GM12874 (cell line): ENCODE data around the gene WDR35.

Experiments used
- TF ChIP-seq, protein P1 (sequence below): IDR thresholded peaks from 2 replicates; pipeline ENCODE4 v1.5.1; 2011; ENCODE audit warnings: low read depth, mild to moderate bottlenecking, control low read depth, low read length, moderate library complexity; ENCODE audit not compliant: insufficient read depth

WDR35 gene

DNA sequence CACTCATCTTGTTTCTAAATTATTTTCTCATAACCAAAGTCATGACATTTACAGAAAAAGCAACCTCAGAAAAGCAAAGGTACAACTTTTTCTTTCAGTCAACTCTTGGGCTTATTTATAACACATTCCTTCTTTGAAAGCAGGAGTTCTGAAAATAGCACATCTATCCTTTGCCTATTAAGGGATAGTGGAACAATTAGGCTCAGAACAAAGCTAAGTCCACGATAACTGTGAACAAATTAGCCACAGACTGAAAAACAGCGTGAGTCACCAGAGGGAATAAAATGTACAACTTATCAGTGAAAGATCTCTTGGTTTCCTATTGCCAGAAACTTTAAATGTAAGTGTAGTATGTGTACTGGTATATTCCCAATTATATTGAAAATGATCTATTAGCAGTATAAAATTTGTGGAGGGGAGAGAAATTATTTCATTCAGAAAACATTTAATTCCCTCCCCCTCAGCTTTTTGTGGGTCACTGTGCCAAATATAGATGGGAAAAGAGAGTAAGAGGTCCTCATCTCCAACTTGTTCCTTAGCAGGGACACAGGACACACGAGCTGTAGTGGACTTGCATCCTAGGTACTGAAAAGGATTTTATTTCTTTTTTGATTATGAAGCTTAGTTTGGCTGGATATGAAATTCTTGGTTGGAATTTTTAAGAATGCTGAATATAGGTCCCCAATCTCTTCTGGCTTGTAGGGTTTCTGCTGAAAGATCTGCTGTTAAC, 38.0 kb upstream of the WDR35 start:
- TF ChIP-seq, protein P1, sequence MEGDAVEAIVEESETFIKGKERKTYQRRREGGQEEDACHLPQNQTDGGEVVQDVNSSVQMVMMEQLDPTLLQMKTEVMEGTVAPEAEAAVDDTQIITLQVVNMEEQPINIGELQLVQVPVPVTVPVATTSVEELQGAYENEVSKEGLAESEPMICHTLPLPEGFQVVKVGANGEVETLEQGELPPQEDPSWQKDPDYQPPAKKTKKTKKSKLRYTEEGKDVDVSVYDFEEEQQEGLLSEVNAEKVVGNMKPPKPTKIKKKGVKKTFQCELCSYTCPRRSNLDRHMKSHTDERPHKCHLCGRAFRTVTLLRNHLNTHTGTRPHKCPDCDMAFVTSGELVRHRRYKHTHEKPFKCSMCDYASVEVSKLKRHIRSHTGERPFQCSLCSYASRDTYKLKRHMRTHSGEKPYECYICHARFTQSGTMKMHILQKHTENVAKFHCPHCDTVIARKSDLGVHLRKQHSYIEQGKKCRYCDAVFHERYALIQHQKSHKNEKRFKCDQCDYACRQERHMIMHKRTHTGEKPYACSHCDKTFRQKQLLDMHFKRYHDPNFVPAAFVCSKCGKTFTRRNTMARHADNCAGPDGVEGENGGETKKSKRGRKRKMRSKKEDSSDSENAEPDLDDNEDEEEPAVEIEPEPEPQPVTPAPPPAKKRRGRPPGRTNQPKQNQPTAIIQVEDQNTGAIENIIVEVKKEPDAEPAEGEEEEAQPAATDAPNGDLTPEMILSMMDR, result no peak

DNA sequence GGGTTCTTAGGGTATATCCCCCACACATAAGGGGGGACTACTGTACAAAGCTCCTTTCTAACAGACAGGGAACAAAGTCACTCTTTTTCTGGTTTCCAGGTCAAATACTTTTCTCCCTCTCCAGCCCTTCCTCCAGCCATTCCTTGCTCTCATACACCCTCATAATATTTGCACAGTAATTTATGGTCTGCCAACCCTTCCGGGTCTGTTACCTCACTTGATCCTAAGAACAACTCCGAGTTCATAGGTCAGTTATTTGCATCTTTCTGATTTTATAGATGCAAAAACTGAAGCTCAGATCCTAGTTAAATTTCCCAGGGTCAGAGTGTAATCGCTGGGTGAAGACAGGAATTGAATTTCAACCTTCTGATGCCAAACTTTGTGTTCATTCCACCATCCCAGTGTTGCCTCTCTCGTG, 37.4 kb upstream of the WDR35 start:
- TF ChIP-seq, protein P1, result no peak

DNA sequence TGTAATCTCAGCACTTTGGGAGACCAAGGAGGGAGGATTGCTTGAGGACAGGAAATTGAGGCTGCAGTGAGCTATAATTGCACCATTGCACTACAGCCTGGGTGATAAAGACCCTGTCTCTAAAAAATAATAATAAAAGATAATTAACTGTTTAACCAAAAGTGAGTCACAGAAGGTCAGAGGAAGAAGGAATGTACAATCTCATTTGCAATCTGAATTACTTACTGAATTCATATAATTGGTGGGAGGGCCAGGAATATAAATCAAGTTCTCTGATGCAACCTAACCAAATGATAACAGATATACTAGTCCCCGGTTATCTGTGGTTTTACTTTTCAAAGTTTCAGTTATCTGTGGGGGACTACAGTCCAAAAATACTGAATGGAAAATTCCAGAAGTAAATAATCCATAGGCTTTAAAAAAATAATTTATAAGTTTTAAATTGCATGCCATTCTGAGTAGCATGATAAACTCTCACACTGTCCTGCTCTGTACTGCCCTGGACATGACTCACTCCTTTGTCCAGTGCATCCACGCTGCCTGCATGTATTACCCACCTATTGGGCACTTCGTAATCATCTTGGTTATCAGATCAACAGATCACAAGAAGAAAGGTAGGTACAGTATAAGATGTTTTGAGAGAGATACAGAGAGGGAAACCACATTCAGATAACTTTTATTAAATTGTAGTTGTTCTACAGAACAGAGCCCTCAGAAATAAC, 35.3 kb upstream of the WDR35 start:
- TF ChIP-seq, protein P1, result no peak

DNA sequence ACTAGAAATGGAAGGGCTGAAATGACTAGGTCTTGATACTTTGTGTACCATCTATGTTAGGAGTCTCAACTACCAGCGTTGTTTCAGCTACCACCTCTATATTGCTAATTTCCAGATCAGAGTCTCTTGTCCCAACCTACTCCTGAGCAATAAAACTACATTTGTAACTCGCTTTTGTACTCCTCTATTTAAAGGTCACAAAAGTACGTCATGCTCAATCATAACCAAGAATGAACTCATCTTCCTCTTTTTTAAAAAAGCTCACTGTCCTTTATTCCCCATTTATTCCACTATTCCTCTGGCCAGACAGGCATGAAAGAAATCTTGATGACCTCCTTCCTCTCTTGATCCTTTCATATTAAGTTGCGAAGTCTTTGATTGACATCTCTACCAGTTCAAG, 33.8 kb upstream of the WDR35 start:
- TF ChIP-seq, protein P1, result no peak

DNA sequence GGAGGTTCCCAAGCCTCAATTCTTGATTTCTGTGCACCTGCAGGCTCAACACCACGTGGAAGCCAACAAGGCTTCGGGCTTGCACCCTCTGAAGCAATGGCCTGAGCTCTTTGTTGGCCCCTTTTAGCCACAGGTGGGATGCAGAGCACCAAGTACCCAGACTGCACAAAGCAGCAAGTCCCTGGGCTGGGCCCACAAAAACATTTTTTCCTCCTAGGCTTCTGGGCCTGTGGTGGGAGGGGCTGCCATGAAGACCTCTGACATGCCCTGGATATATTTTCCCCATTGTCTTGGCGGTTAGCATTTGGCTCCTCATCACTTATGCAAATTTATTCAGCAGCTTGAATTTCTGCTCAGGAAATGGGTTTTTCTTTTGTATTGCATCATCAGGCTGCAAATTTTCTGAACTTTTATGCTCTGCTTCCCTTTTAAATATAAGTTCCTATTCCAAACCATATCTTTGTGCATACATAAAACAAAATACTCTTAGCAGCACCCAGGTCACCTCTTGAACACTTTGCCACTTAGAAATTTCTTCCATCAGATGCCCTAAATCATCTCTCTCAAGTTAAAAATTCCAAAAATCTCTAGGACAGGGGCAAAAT, 31.6 kb upstream of the WDR35 start:
- TF ChIP-seq, protein P1, result no peak

DNA sequence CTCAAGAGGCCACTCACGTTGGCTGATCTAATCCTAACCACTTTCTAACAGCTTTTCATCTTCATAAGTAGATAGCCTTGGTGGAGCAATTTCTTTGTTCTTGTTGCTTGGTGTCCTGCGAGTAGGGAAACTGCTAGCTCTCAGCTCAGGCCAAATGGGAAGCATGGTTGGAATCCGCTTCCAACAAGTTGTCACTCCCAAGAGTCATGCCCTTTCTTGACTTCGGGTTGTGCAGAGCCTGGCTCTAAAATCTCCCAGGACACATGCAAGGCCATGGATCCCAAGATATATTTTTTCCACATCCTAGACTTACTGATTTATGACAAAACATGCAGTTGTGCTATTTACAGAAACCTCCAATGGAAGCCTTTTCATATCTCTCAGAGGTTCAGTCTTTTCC, 29.8 kb upstream of the WDR35 start:
- TF ChIP-seq, protein P1, result no peak

DNA sequence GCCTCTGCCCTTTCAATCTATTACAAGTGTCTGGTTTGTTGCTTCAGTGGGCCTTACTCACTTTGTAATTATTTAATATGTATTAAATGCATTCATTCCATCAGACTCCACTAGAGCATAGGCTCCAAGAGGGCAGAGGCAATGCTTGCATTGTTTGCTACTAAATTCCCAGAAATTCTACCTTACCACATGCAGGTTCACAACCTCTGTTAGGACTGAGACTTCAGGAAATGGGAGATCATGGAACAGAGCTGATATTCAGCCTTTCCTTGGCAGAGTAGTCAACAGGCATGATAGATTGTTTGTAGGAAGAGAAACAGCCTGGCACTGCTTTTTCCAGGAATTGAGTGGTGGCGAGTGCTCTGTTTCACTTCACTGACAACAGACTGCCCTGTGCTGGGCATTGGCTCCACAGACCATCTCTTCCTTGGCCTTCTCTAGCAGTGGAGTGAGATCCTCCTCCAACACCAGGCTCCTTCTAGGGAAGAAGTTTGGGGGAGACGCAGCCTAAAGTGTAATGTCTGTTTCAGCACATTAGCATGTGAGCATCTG, 28.8 kb upstream of the WDR35 start:
- TF ChIP-seq, protein P1, result no peak
